Bronchial epithelial cell (primary cell): ENCODE results near the gene IL17D. TPM values are rescaled to one million over a fixed set of nuclear protein-coding genes. Genes with fewer than 3 reads are reported as not detected.

Source experiments
- DNase-seq: peaks from one replicate; pipeline ENCODE4 v3.0.0-alpha.2; 2010; ENCODE audit warnings: low read depth
- FAIRE-seq: peaks from 2 replicates; lab custom pipeline; 2011; peaks lifted over from hg19 to GRCh38; lab: Jason Lieb, UNC
- H3K27me3 ChIP-seq: 2 replicates; pipeline ENCODE4 v1.5.1; 2011; ENCODE audit warnings: low read length; ENCODE audit not compliant: control insufficient read depth, insufficient read depth
- H3K36me3 ChIP-seq: 2 replicates; pipeline ENCODE4 v1.5.1; 2011; ENCODE audit warnings: low read length; ENCODE audit not compliant: control insufficient read depth, insufficient read depth
- H3K4me3 ChIP-seq: 2 replicates; pipeline ENCODE4 v1.5.1; 2011; ENCODE audit warnings: mild to moderate bottlenecking, low read depth, low read length, control low read depth
- total RNA-seq: library from RNA; depleted of rRNA; stranded (reverse); fragments of >200 nt; gene quantifications from 2 replicates; pipeline ENCODE4 v1.2.1, GENCODE V29; 2014
- TF ChIP-seq, protein P1 (sequence below): IDR thresholded peaks from 2 replicates; pipeline ENCODE4 v1.5.1; 2011; ENCODE audit warnings: mild to moderate bottlenecking, moderate library complexity, low read length, control low read depth, inconsistent platforms; ENCODE audit not compliant: insufficient read depth, severe bottlenecking

The IL17D gene, protein sequence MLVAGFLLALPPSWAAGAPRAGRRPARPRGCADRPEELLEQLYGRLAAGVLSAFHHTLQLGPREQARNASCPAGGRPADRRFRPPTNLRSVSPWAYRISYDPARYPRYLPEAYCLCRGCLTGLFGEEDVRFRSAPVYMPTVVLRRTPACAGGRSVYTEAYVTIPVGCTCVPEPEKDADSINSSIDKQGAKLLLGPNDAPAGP
- total RNA-seq: under 0.01 and 0.13 TPM in 2 replicates

DNA sequence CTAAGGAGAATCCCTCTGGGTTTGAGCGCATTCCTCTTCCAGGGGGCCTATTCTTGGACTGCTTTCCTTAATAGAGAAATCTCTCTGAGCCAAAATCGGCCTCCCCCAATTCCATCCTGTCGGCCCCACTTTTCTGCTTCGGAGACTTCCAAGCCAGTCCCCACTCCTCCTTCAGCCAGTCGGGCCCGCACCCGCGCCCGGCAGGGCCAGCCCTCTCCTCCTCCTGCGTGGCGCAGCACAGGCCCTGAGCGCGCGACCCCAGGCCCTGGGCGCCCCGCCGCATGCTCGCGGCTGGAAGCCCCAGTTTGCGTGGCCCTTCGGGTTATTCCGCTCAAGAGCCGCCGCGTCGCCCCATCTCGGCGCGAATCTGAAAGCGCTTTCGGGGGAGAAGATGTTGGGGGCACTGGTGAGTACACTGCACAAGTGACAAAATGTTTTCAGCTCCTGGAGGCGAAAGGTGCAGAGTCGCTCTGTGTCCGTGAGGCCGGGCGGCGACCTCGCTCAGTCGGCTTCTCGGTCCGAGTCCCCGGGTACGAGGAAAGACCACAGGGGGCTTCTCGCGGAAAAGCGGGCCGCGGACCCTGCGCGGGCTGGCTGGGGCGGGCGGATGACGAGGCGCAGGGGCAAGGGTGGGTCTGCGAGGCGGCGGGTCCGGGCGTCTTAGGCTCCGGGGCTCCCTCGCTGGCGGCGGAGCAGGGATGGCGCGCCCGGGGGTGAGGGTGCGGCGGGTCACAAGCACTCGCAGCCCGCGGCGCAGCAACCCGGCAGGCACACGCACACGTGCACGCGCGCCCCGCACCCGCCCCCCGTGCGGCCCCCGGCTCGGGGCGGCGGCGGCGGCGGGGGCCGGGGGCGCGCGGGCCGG lies at the start of gene IL17D:
Gene IL17D (plus strand): TSS at position 785 of the 865 bp plus-strand sequence. CDS start 303 bp downstream, outside the sequence.
- Histone ChIP-seq H3K27me3 (peaks cover 1% of the 10 kb centered on the region), H3K4me3 (peak within 1 kb of the TSS; percentile 56), H3K36me3 (no peaks in the 10 kb centered on the region)
- FAIRE-seq (no peak), DNase-seq (no peak)
- TF ChIP-seq, protein P1, sequence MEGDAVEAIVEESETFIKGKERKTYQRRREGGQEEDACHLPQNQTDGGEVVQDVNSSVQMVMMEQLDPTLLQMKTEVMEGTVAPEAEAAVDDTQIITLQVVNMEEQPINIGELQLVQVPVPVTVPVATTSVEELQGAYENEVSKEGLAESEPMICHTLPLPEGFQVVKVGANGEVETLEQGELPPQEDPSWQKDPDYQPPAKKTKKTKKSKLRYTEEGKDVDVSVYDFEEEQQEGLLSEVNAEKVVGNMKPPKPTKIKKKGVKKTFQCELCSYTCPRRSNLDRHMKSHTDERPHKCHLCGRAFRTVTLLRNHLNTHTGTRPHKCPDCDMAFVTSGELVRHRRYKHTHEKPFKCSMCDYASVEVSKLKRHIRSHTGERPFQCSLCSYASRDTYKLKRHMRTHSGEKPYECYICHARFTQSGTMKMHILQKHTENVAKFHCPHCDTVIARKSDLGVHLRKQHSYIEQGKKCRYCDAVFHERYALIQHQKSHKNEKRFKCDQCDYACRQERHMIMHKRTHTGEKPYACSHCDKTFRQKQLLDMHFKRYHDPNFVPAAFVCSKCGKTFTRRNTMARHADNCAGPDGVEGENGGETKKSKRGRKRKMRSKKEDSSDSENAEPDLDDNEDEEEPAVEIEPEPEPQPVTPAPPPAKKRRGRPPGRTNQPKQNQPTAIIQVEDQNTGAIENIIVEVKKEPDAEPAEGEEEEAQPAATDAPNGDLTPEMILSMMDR: no peak

DNA sequence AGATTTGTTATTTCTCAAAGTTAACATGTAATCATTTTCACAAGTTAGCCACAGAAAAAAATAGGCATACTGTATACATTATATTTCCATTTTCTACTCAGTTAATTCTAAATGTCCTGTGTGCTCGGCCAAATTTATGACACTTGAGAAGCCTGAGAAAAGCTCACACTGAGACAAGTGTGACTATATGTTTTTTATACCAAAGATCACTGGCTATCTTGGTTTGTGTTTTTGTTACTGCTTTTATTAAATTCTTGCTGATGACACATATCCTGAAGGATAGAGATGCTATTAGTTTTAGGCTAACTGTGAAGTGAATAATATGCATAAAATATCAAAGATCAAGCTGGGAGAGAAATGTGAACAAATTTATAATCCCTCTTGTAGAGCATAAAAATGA lies 49.3 kb upstream of the IL17D start:
- no peak for FAIRE-seq
- TF ChIP-seq, protein P1: no peak

DNA sequence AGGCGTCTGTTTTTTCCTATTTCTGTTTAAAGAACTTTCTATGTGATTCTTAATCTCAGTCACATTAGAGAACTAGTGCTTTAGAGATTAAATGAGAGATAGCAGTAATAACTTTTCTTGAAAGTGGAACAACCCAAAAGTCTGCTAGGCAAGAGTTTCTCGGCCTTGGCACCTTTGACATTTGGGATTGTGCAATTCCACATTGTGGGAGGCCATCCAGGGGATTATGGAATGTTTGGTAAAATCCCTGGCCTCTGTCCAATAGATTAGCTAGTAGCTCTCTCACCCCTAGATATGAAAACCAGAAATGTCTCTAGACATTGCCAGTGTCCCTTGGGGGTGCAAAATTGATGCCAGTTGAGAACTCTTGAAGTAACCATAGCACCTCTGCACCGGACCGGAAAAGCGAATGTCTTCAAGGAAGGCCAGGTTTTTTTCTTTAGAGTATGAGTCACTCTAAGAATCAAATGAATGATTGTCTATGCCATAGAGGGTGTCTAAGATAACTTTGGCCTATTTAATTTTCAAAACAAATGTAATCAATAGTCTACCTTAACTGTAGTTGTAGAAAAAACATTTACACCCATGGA lies 45.0 kb upstream of the IL17D start:
- no peaks in the 10 kb centered on the region for H3K36me3 ChIP-seq
- DNase-seq: peak; percentile 1
- no peaks in the 10 kb centered on the region for H3K27me3 ChIP-seq
- FAIRE-seq: no peak
- TF ChIP-seq, protein P1: no peak
- no peak overlapping the region for H3K4me3 ChIP-seq

More for the DNA sequence above, 49.3 kb upstream of the IL17D start:
- no peak for DNase-seq
- Histone ChIP-seq H3K36me3 (no peaks in the 10 kb centered on the region), H3K27me3 (no peaks in the 10 kb centered on the region), H3K4me3 (no peak overlapping the region)

DNA sequence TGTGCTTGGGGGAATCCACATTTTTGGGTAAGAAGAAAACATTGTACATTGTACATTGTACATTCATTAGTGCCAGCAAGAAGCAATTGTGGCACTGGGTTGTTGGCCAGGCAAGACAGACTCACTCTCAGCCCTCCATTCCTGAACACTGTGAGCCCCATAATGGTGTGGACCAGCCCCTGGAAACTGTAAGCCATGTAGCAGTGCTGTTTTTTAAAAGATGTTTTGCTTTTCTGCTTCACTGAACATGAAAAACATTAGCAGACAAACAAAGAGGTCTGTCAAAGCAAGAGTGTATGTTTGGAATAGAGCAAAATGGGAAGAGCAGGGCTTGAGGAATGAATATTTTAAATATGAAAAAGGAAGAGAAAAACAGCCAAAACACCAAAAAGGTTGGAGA lies 39.1 kb upstream of the IL17D start:
- FAIRE-seq (no peak), DNase-seq (no peak)
- Histone ChIP-seq H3K4me3 (no peak overlapping the region), H3K27me3 (no peaks in the 10 kb centered on the region), H3K36me3 (no peaks in the 10 kb centered on the region)
- TF ChIP-seq, protein P1: no peak

DNA sequence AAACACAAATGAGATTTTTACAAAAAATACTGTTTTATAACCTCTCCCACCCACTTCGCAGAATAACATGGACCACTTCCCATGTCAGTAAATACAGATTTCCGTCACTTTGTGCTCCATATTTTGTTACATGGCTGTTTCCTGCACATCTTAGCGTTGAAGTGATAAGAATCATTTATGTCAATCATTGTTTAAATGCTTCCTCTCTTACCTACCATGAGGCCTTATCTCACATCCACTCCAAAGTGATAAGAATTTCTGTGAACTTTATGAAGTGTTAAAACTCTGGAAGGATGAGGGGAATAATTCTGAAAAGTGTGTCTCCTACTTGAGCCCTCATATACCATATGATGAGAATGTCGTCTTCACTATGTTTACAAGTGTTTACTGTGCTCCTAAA lies 36.6 kb upstream of the IL17D start:
- DNase-seq: no peak
- TF ChIP-seq, protein P1: no peak
- FAIRE-seq: no peak
- Histone ChIP-seq H3K27me3 (no peaks in the 10 kb centered on the region), H3K36me3 (no peaks in the 10 kb centered on the region), H3K4me3 (no peak overlapping the region)
